Mesothelial cell of epicardium (in vitro differentiated cells): Measurements from ENCODE around the gene ZCCHC14. TPM values are rescaled to one million over a fixed set of nuclear protein-coding genes. Genes with fewer than 3 reads are reported as not detected.
"Not testable (repeated sequence)": the region's sequence is repeated elsewhere in the genome, so short reads cannot be mapped to it uniquely, and the experiment has no call there.

Source experiments
- DNase-seq, 2 experiments: peaks; one replicate each; pipeline ENCODE4 v3.0.0; 2021; ENCODE audit warnings: low spot score in 2 of 2; ENCODE audit not compliant: unreplicated experiment in 2 of 2
- H3K27ac Mint-ChIP-seq: 2 replicates; pipeline ENCODE4 v1.8.0; 2021; ENCODE audit warnings: mixed read lengths
- H3K27me3 Mint-ChIP-seq: 2 replicates; pipeline ENCODE4 v1.8.0; 2021; ENCODE audit warnings: low read depth, mixed read lengths
- H3K36me3 Mint-ChIP-seq: 2 replicates; pipeline ENCODE4 v1.8.0; 2021; ENCODE audit warnings: mixed read lengths
- H3K4me1 Mint-ChIP-seq: 2 replicates; pipeline ENCODE4 v1.8.0; 2021; ENCODE audit warnings: mixed read lengths
- H3K4me3 Mint-ChIP-seq: 2 replicates; pipeline ENCODE4 v1.8.0; 2021; ENCODE audit warnings: mild to moderate bottlenecking, moderate library complexity, mixed read lengths
- H3K9me3 Mint-ChIP-seq: 2 replicates; pipeline ENCODE4 v1.8.0; 2021; ENCODE audit warnings: mixed read lengths
- CTCF ChIP-seq: fragments of 200-600 bp; sonication (generic); IDR thresholded peaks from one replicate; pipeline ENCODE4 v1.5.0; 2021; ENCODE audit warnings: antibody characterized with exemption; ENCODE audit not compliant: unreplicated experiment
- total RNA-seq: library from RNA; stranded (reverse); gene quantifications from 3 replicates; pipeline ENCODE4 v1.2.1, GENCODE V29; 2021

ZCCHC14 gene
- total RNA-seq, 1 donor from 2014 or later, result 37.3 TPM

- Mint-ChIP-seq H3K4me1 (peaks cover 38% of the 10 kb centered on the region), H3K4me3 (peak overlapping the region; percentile 84), H3K27me3 (no peaks in the 10 kb centered on the region), H3K36me3 (no peaks in the 10 kb centered on the region), H3K9me3 (no peaks in the 10 kb centered on the region), H3K27ac (peak overlapping the region; percentile 99)
- no peak for DNase-seq
- no peak for TF ChIP-seq CTCF
These were observed 102.0 kb downstream of the ZCCHC14 start for GRCh38 chr16:87390641-87391323.

GRCh38 chr16:87389914-87390313 lies 102.9 kb downstream of the ZCCHC14 start:
- not testable (repeated sequence) for H3K27me3 Mint-ChIP-seq

GRCh38 chr16:87389245-87389644 lies 103.6 kb downstream of the ZCCHC14 start:
- no peaks in the 10 kb centered on the region for H3K27me3 Mint-ChIP-seq
- no peaks in the 10 kb centered on the region for H3K9me3 Mint-ChIP-seq
- H3K4me3 Mint-ChIP-seq, result no peak overlapping the region
- H3K4me1 Mint-ChIP-seq, result peaks cover 32% of the 10 kb centered on the region
- no peaks in the 10 kb centered on the region for H3K36me3 Mint-ChIP-seq
- no peak for DNase-seq
- H3K27ac Mint-ChIP-seq, result peak overlapping the region; percentile 72
- no peak for TF ChIP-seq CTCF

More at GRCh38 chr16:87389914-87390313, 102.9 kb downstream of the ZCCHC14 start:
- H3K36me3 Mint-ChIP-seq, DNase-seq, H3K4me3 Mint-ChIP-seq, H3K9me3 Mint-ChIP-seq, H3K27ac Mint-ChIP-seq: not testable (repeated sequence)
- H3K4me1 Mint-ChIP-seq, result peaks cover 36% of the 10 kb centered on the region

DNA sequence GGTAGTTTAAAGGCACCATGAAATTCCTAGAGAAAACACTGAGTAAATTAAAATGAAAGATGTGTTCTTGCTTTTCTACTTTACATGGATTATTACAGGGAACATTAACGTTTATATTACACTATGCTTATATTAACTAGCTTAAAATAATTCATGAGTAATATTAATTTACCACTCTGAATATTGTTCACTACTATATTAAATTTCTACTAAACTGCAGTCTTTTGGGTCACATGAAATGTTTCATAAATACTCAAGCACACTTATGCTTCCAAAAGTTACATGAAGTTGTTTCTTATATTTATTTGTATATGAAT lies 104.0 kb downstream of the ZCCHC14 start:
- peak overlapping the region; percentile 92 for H3K27ac Mint-ChIP-seq
- no peak for TF ChIP-seq CTCF
- no peak for DNase-seq
- peaks cover 30% of the 10 kb centered on the region for H3K4me1 Mint-ChIP-seq
- H3K36me3 Mint-ChIP-seq, result no peaks in the 10 kb centered on the region
- peak overlapping the region; percentile 51 for H3K4me3 Mint-ChIP-seq
- H3K9me3 Mint-ChIP-seq, result no peaks in the 10 kb centered on the region
- peaks cover 2% of the 10 kb centered on the region for H3K27me3 Mint-ChIP-seq

- peak overlapping the region; percentile 92 for H3K27ac Mint-ChIP-seq
- no peaks in the 10 kb centered on the region for H3K9me3 Mint-ChIP-seq
- peak overlapping the region; percentile 51 for H3K4me3 Mint-ChIP-seq
- no peaks in the 10 kb centered on the region for H3K36me3 Mint-ChIP-seq
- TF ChIP-seq CTCF, result no peak
- peaks cover 2% of the 10 kb centered on the region for H3K27me3 Mint-ChIP-seq
- peaks cover 24% of the 10 kb centered on the region for H3K4me1 Mint-ChIP-seq
- DNase-seq, result peak; percentile 63 to 79
These were observed 104.6 kb downstream of the ZCCHC14 start for GRCh38 chr16:87387942-87388817.

DNA sequence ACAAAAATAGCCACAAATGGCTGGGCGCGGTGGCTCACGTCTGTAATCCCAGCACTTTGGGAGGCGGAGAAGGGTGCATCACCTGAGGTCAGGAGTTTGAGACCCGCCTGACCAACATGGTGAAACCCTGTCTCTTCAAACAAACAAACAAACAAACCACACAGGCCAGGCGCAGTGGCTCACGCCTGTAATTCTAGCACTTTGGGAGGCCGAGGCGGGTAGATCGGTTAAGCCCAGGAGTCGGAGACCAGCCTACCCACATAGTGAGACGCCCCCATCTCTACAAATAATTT lies 108.0 kb downstream of the ZCCHC14 start:
- not testable (repeated sequence) for H3K36me3 Mint-ChIP-seq, H3K9me3 Mint-ChIP-seq, DNase-seq, H3K27me3 Mint-ChIP-seq
- H3K27ac Mint-ChIP-seq, result peak overlapping the region; percentile 82
- H3K4me3 Mint-ChIP-seq, result peak overlapping the region; percentile 83
- H3K4me1 Mint-ChIP-seq, result peaks cover 40% of the 10 kb centered on the region
